Midbrain (tissue), 1 donor: ENCODE measurements around the gene HFE.
"Not testable (repeated sequence)": the region's sequence is repeated elsewhere in the genome, so short reads cannot be mapped to it uniquely, and the experiment has no call there.

ENCODE experiments used
- DNase-seq: peaks from one replicate; lab custom pipeline; 2025; lab: John Stamatoyannopoulos, UW

HFE gene

GRCh38 chr6:26113570-26113969, 26.3 kb downstream of the HFE start:
- DNase-seq = no peak

- DNase-seq = no peak
Measured at GRCh38 chr6:26115226-26115625, 28.0 kb downstream of the HFE start.

GRCh38 chr6:26116267-26116666, 29.0 kb downstream of the HFE start:
- no peak for DNase-seq

- peak; percentile 50 for DNase-seq
Measured at GRCh38 chr6:26118999-26119398, 31.8 kb downstream of the HFE start.

- not testable (repeated sequence) for DNase-seq
Measured at GRCh38 chr6:26120115-26120514, 32.9 kb downstream of the HFE start.

- DNase-seq = no peak
Measured at GRCh38 chr6:26120807-26121140, 33.5 kb downstream of the HFE start.

- no peak for DNase-seq
Measured at GRCh38 chr6:26121141-26122004, 34.1 kb downstream of the HFE start.

- no peak for DNase-seq
Measured at GRCh38 chr6:26122005-26122388, 34.8 kb downstream of the HFE start.

GRCh38 chr6:26122402-26122792, 35.2 kb downstream of the HFE start:
- no peak for DNase-seq

GRCh38 chr6:26122793-26123674, 35.8 kb downstream of the HFE start:
- DNase-seq = peak; percentile 97

GRCh38 chr6:26123675-26123946, 36.4 kb downstream of the HFE start:
- no peak for DNase-seq

- DNase-seq = peak; percentile 98
Measured at GRCh38 chr6:26123947-26124780, 36.9 kb downstream of the HFE start.

- DNase-seq = no peak
Measured at GRCh38 chr6:26124781-26125685, 37.8 kb downstream of the HFE start.

GRCh38 chr6:26126394-26127235, 39.4 kb downstream of the HFE start:
- DNase-seq = no peak

- no peak for DNase-seq
Measured at GRCh38 chr6:26128013-26128771, 41.0 kb downstream of the HFE start.

GRCh38 chr6:26129656-26130055, 42.4 kb downstream of the HFE start:
- no peak for DNase-seq

GRCh38 chr6:26130581-26131249, 43.5 kb downstream of the HFE start:
- DNase-seq = no peak

GRCh38 chr6:26131618-26132017, 44.4 kb downstream of the HFE start:
- no peak for DNase-seq

- no peak for DNase-seq
Measured at GRCh38 chr6:26133730-26134129, 46.5 kb downstream of the HFE start.
